ENCODE results near the gene SPHKAP. TPM values are rescaled to one million over a fixed set of nuclear protein-coding genes. Genes with fewer than 3 reads are reported as not detected.

Gene SPHKAP
- total and polyA plus RNA-seq, 2 of the 4 experiments (the other 2 are of a cell fraction): not detected

DNA sequence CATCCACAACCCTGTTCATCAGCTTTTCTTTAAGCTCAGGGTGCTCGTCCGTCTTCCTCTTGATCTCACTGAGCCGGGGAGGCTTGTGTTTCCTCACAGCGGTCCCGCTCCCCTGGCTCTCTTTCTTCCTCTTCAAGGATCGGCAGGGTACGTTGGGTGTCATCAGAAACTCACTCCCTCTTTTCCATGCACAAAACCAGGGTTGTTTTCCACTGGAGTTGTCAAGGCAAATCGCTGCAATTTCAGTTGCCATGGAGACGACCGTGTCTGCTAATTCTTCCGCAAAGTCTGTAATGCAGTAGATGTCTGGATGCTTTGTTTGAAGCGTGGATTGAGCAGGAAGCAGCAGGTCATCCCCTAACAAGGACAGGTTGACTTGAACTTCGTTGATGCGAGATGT lies 163.7 kb downstream of the SPHKAP start:
- ATAC-seq (ENCODE audit: low read depth) (no peak), DNase-seq (no peak)
- Histone ChIP-seq H3K23ac (ENCODE audit: low read depth, low read length) (no peak overlapping the region), H4K5ac (ENCODE audit: low read depth, low read length) (no peak overlapping the region), H2BK15ac (ENCODE audit: low read depth, low read length) (no peak overlapping the region), H3K36me3 (ENCODE audit: control insufficient read depth, insufficient read depth, low read length) (no peaks in the 10 kb centered on the region), H4K8ac (ENCODE audit: low read depth in 2 of 2, low read length in 2 of 2) (no peak overlapping the region), H4K20me1 (ENCODE audit: insufficient read depth, low read length) (no peaks in the 10 kb centered on the region), H3K9me3 (ENCODE audit: control insufficient read depth, insufficient read depth, low read length) (peaks cover 36% of the 10 kb centered on the region), H3K27me3 (ENCODE audit: control insufficient read depth, insufficient read depth, low read length) (no peaks in the 10 kb centered on the region), H2AK9ac (replicated peaks; ENCODE audit: low read depth, low read length, poor library complexity) (no peak overlapping the region), H2AK5ac (ENCODE audit: low read depth, low read length) (no peak overlapping the region), H4K91ac (ENCODE audit: insufficient read depth, low read depth, low read length) (no peak overlapping the region), H3K27ac (ENCODE audit: insufficient read depth, low read length) (no peak overlapping the region), H3K4ac (ENCODE audit: low read depth, low read length) (no peak overlapping the region), H3K18ac (ENCODE audit: low read depth, low read length) (no peak overlapping the region), H3K9me1 (ENCODE audit: insufficient read depth, low read length) (no peaks in the 10 kb centered on the region), H3K4me2 (ENCODE audit: low read depth, low read length) (no peak overlapping the region), H3K4me3 (ENCODE audit: insufficient read depth, low read depth, low read length) (no peak overlapping the region), H3K14ac (replicated peaks; ENCODE audit: low read depth, low read length) (no peak overlapping the region), H3K4me1 (ENCODE audit: control insufficient read depth, insufficient read depth, low read length) (no peaks in the 10 kb centered on the region), H3K56ac (ENCODE audit: extremely low read depth, insufficient read depth, low read length) (no peak overlapping the region), H2BK20ac (ENCODE audit: low read depth, low read length) (no peak overlapping the region), H2AFZ (replicated peaks; ENCODE audit: low read length, poor library complexity) (no peak overlapping the region), H2BK5ac (ENCODE audit: low read depth, low read length, poor library complexity, severe bottlenecking) (no peak overlapping the region), H2BK120ac (ENCODE audit: low read depth, low read length) (no peak overlapping the region), H3K9ac (ENCODE audit: low read depth, low read length) (no peak overlapping the region), H3K79me1 (ENCODE audit: low read depth in 1 of 2, low read length in 2 of 2) (no peaks in the 10 kb centered on the region)
- ChIA-PET POLR2A (ENCODE audit: unreplicated experiment) (no interaction called here), CTCF (no interaction called here)
- 80% methylated on average over 3 of the region's 14 CpGs; no CpG with 5 or more reads in 1 of the 2 experiments for WGBS, 2 experiments (ENCODE audit: extremely low coverage in 2 of 2, insufficient read length in 1 of 2)
- TF ChIP-seq, protein P1, sequence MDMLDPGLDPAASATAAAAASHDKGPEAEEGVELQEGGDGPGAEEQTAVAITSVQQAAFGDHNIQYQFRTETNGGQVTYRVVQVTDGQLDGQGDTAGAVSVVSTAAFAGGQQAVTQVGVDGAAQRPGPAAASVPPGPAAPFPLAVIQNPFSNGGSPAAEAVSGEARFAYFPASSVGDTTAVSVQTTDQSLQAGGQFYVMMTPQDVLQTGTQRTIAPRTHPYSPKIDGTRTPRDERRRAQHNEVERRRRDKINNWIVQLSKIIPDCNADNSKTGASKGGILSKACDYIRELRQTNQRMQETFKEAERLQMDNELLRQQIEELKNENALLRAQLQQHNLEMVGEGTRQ (IDR thresholded peaks at IDR 0.05; ENCODE audit: low read depth, low read length): no peak
- no peak for TF ChIP-seq BHLHE40 (IDR thresholded peaks at IDR 0.05; ENCODE audit: low read depth, low read length)
- no peak for TF ChIP-seq MAFK (IDR thresholded peaks at IDR 0.05; ENCODE audit: low read depth, low read length)
- no peak for TF ChIP-seq RFX5 (IDR thresholded peaks at IDR 0.05; ENCODE audit: low read depth, low read length)
- TF ChIP-seq RAD21 (IDR thresholded peaks at IDR 0.05; ENCODE audit: low read length): no peak
- no peak for TF ChIP-seq SMC3 (IDR thresholded peaks at IDR 0.05; ENCODE audit: low read depth, low read length)
- TF ChIP-seq, protein P2, sequence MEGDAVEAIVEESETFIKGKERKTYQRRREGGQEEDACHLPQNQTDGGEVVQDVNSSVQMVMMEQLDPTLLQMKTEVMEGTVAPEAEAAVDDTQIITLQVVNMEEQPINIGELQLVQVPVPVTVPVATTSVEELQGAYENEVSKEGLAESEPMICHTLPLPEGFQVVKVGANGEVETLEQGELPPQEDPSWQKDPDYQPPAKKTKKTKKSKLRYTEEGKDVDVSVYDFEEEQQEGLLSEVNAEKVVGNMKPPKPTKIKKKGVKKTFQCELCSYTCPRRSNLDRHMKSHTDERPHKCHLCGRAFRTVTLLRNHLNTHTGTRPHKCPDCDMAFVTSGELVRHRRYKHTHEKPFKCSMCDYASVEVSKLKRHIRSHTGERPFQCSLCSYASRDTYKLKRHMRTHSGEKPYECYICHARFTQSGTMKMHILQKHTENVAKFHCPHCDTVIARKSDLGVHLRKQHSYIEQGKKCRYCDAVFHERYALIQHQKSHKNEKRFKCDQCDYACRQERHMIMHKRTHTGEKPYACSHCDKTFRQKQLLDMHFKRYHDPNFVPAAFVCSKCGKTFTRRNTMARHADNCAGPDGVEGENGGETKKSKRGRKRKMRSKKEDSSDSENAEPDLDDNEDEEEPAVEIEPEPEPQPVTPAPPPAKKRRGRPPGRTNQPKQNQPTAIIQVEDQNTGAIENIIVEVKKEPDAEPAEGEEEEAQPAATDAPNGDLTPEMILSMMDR (conservative IDR thresholded peaks at IDR 0.05; ENCODE audit: low read depth, low read length): no peak
- TF ChIP-seq FOS (IDR thresholded peaks at IDR 0.05; ENCODE audit: low read depth, low read length): no peak
- TF ChIP-seq MAZ (IDR thresholded peaks at IDR 0.05; ENCODE audit: borderline replicate concordance, low read depth, low read length): no peak
- TF ChIP-seq MXI1 (IDR thresholded peaks at IDR 0.05; ENCODE audit: borderline replicate concordance, low read depth, low read length): no peak
- TF ChIP-seq NFE2L2 (IDR thresholded peaks at IDR 0.05; ENCODE audit: low read depth, low read length): no peak
- TF ChIP-seq CEBPB (IDR thresholded peaks at IDR 0.05; ENCODE audit: low read depth, low read length): no peak
- no peak for TF ChIP-seq RCOR1 (IDR thresholded peaks at IDR 0.05; ENCODE audit: insufficient replicate concordance, low read length)
- no peak for TF ChIP-seq POLR2A (IDR thresholded peaks at IDR 0.05; ENCODE audit: low read depth, low read length)
- no peak for TF ChIP-seq CHD1 (IDR thresholded peaks at IDR 0.05; ENCODE audit: low read depth, low read length)
- TF ChIP-seq, protein P3, sequence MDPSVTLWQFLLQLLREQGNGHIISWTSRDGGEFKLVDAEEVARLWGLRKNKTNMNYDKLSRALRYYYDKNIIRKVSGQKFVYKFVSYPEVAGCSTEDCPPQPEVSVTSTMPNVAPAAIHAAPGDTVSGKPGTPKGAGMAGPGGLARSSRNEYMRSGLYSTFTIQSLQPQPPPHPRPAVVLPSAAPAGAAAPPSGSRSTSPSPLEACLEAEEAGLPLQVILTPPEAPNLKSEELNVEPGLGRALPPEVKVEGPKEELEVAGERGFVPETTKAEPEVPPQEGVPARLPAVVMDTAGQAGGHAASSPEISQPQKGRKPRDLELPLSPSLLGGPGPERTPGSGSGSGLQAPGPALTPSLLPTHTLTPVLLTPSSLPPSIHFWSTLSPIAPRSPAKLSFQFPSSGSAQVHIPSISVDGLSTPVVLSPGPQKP (IDR thresholded peaks at IDR 0.05; ENCODE audit: borderline replicate concordance, low read depth, low read length): no peak
- dilution Hi-C loops (cut with HindIII; ENCODE audit: low sequenced_read_pairs, unreplicated experiment): no loop called here
- intact Hi-C loops (cut with micrococcal nuclease): no loop called here
- in situ Hi-C loops (cut with MboI; ENCODE audit: low sequenced_read_pairs): no loop called here
- BruUV-seq (replicated peaks): no TSS peak

Data from IMR-90 (cell line).